H1 (cell line): Measurements from ENCODE around the gene KMT5B. TPM values are rescaled to one million over a fixed set of nuclear protein-coding genes. Genes with fewer than 3 reads are reported as not detected.

Experiments used
- CTCF ChIA-PET: fragments of 300-600 bp; sonication (Branson Sonifier 250); formaldehyde crosslinking; loops from one replicate; lab custom pipeline; 2021; ENCODE audit not compliant: partially characterized antibody; lab: Charles Lee
- POLR2A ChIA-PET: fragments of 300-600 bp; sonication (Branson Sonifier 250); formaldehyde crosslinking; loops from one replicate; lab custom pipeline; 2021; ENCODE audit warnings: inconsistent platforms; ENCODE audit not compliant: partially characterized antibody; lab: Charles Lee
- DNase-seq, 2 experiments: peaks; one replicate each; pipeline versions ENCODE4 v3.0.0 to v3.0.0-alpha.2; 2010 to 2022; ENCODE audit warnings: low spot score in 2 of 2, low read depth in 1 of 2, mixed read lengths in 1 of 2
- FAIRE-seq: peaks from 2 replicates; lab custom pipeline; 2011; peaks lifted over from hg19 to GRCh38; lab: Jason Lieb, UNC
- H2AFZ ChIP-seq: 2 replicates; pipeline ENCODE4 v1.8.1; 2012; ENCODE audit warnings: low read length, inconsistent platforms
- H2AK5ac ChIP-seq: 2 replicates; pipeline ENCODE4 v1.6.1; 2013; ENCODE audit warnings: low read depth, low read length
- H2BK120ac ChIP-seq: replicated peaks from 2 replicates; pipeline ENCODE3; 2013; ENCODE audit warnings: low read depth, low read length, inconsistent platforms
- H2BK12ac ChIP-seq: 2 replicates; pipeline ENCODE4 v1.6.1; 2013; ENCODE audit warnings: low read depth, low read length
- H2BK15ac ChIP-seq: 2 replicates; pipeline ENCODE4 v1.6.1; 2013; ENCODE audit warnings: low read length
- H2BK20ac ChIP-seq: 2 replicates; pipeline ENCODE4 v1.6.1; 2013; ENCODE audit warnings: low read length
- H2BK5ac ChIP-seq: 2 replicates; pipeline ENCODE4 v1.6.1; 2013; ENCODE audit warnings: low read depth, low read length
- H3K14ac ChIP-seq: 2 replicates; pipeline ENCODE4 v1.6.1; 2013; ENCODE audit warnings: inconsistent platforms; ENCODE audit not compliant: insufficient read length
- H3K18ac ChIP-seq: 2 replicates; pipeline ENCODE4 v1.6.1; 2013; ENCODE audit warnings: low read length; ENCODE audit errors: extremely low read depth
- H3K23ac ChIP-seq: 2 replicates; pipeline ENCODE4 v1.6.1; 2013; ENCODE audit warnings: inconsistent platforms; ENCODE audit not compliant: insufficient read length
- H3K23me2 ChIP-seq: 2 replicates; pipeline ENCODE4 v1.6.1; 2013; ENCODE audit warnings: low read depth, low read length
- H3K27ac ChIP-seq: 2 replicates; pipeline ENCODE4 v1.6.1; 2011; ENCODE audit warnings: low read depth, low read length, inconsistent platforms
- H3K27me3 ChIP-seq, 4 experiments: replicated peaks in 1 of 4; 1 replicate in 1 of 4; 2 replicates in 3 of 4; pipeline versions ENCODE4 v1.6.1 to v1.8.1; 2011 to 2013; ENCODE audit warnings: low read length in 3 of 4, mild to moderate bottlenecking in 3 of 4, inconsistent platforms in 2 of 4, mixed read lengths in 2 of 4, moderate library complexity in 1 of 4; ENCODE audit not compliant: control insufficient read depth in 3 of 4, insufficient read depth in 3 of 4; ENCODE audit errors: extremely low read depth in 1 of 4
- H3K36me3 ChIP-seq, 4 experiments: 2 replicates each; pipeline versions ENCODE4 v1.6.1 to v1.8.1; 2011 to 2013; ENCODE audit warnings: mild to moderate bottlenecking in 4 of 4, low read length in 3 of 4, moderate library complexity in 2 of 4, control low read depth in 1 of 4, inconsistent platforms in 1 of 4; ENCODE audit not compliant: insufficient read depth in 4 of 4, control insufficient read depth in 2 of 4
- H3K4ac ChIP-seq: replicated peaks from 2 replicates; pipeline ENCODE3; 2013; ENCODE audit warnings: low read length, low read depth, mixed read lengths, inconsistent platforms; ENCODE audit not compliant: insufficient read length
- H3K4me1 ChIP-seq, 4 experiments: replicated peaks in 1 of 4; 1 replicate in 1 of 4; 2 replicates in 3 of 4; pipeline versions ENCODE4 v1.6.1 to v1.8.1; 2011 to 2013; ENCODE audit warnings: low read length in 3 of 4, inconsistent platforms in 2 of 4, mixed read lengths in 1 of 4; ENCODE audit not compliant: insufficient read depth in 4 of 4, control insufficient read depth in 3 of 4
- H3K4me2 ChIP-seq, 2 experiments: 2 replicates each; pipeline versions ENCODE4 v1.6.1 to v1.8.1; 2011 to 2013; ENCODE audit warnings: low read depth in 2 of 2, low read length in 2 of 2, control low read depth in 1 of 2, inconsistent platforms in 1 of 2, mild to moderate bottlenecking in 1 of 2; ENCODE audit not compliant: insufficient read depth in 1 of 2
- H3K4me3 ChIP-seq, 4 experiments: fragments of 200-600, 300-600 bp in 1 of 4; sonication (generic), shearing (Covaris generic), sonication (Bioruptor Twin) in 1 of 4; 2 replicates each; pipeline versions ENCODE4 v1.5.1 to v1.8.1; 2011 to 2016; ENCODE audit warnings: low read length in 4 of 4, low read depth in 3 of 4, control low read depth in 2 of 4, inconsistent platforms in 2 of 4, mild to moderate bottlenecking in 2 of 4, mixed read lengths in 1 of 4, moderate library complexity in 1 of 4; ENCODE audit not compliant: insufficient read depth in 2 of 4; ENCODE audit errors: extremely low read depth in 1 of 4
- H3K56ac ChIP-seq: replicated peaks from 2 replicates; pipeline ENCODE3; 2013; ENCODE audit warnings: low read depth, mild to moderate bottlenecking, mixed read lengths, low read length, inconsistent platforms; ENCODE audit not compliant: insufficient read length
- H3K79me1 ChIP-seq: 2 replicates; pipeline ENCODE4 v1.6.1; 2013; ENCODE audit warnings: low read depth, low read length, control low read depth
- H3K79me2 ChIP-seq, 2 experiments: 2 replicates each; pipeline versions ENCODE4 v1.6.1 to v1.8.1; 2012 to 2013; ENCODE audit warnings: low read length in 2 of 2, mild to moderate bottlenecking in 2 of 2, inconsistent platforms in 1 of 2; ENCODE audit not compliant: insufficient read depth in 2 of 2, control insufficient read depth in 1 of 2
- H3K9ac ChIP-seq, 4 experiments: replicated peaks in 1 of 4; 1 replicate in 1 of 4; 2 replicates in 3 of 4; pipeline versions ENCODE4 v1.6.1 to v1.8.1; 2011 to 2013; ENCODE audit warnings: low read depth in 3 of 4, low read length in 3 of 4, control low read depth in 2 of 4, mild to moderate bottlenecking in 2 of 4, moderate library complexity in 2 of 4, inconsistent platforms in 1 of 4; ENCODE audit errors: extremely low read depth in 1 of 4
- H3K9me3 ChIP-seq, 2 experiments: 2 replicates each; pipeline versions ENCODE4 v1.6.1 to v1.8.1; 2012 to 2013; ENCODE audit warnings: mild to moderate bottlenecking in 2 of 2, moderate library complexity in 2 of 2, control low read depth in 1 of 2, inconsistent platforms in 1 of 2, low read depth in 1 of 2, low read length in 1 of 2, mixed read lengths in 1 of 2; ENCODE audit not compliant: insufficient read depth in 2 of 2
- H4K20me1 ChIP-seq, 2 experiments: replicated peaks in 1 of 2; 2 replicates each; pipeline versions ENCODE3 to v1.8.1; 2011 to 2013; ENCODE audit warnings: inconsistent platforms in 2 of 2, low read length in 2 of 2, mild to moderate bottlenecking in 1 of 2; ENCODE audit not compliant: insufficient read depth in 2 of 2, control insufficient read depth in 1 of 2
- H4K5ac ChIP-seq: 2 replicates; pipeline ENCODE4 v1.6.1; 2013; ENCODE audit warnings: low read length, low read depth, mixed read lengths, inconsistent platforms; ENCODE audit not compliant: insufficient read length
- H4K8ac ChIP-seq: 2 replicates; pipeline ENCODE4 v1.8.0; 2013; ENCODE audit warnings: mild to moderate bottlenecking, moderate library complexity, low read length, inconsistent platforms; ENCODE audit not compliant: insufficient read depth; ENCODE audit errors: extremely low read depth
- H4K91ac ChIP-seq: replicated peaks from 2 replicates; pipeline ENCODE3; 2013; ENCODE audit warnings: low read length, mixed read lengths, inconsistent platforms; ENCODE audit not compliant: insufficient read length
- NANOG ChIP-seq: IDR thresholded peaks from 2 replicates; pipeline ENCODE4 v1.6.1; 2011; ENCODE audit warnings: low read length, low read depth, mild to moderate bottlenecking, inconsistent platforms; ENCODE audit not compliant: insufficient read depth, poor library complexity, severe bottlenecking
- RFX5 ChIP-seq: IDR thresholded peaks from 2 replicates; pipeline ENCODE4 v1.6.1; 2011; ENCODE audit warnings: low read depth, low read length, improper control_type of control experiment, borderline replicate concordance
- WGBS, 2 experiments: shearing (Covaris generic) in 1 of 2; methylation state at CpG; one replicate each; pipeline versions ENCODE4 v1.1.6 to v1.1.7; 2013 to 2015; ENCODE audit warnings: low lambda C conversion rate in 2 of 2, mixed read lengths in 2 of 2, inconsistent platforms in 1 of 2, low coverage in 1 of 2, missing lambda C conversion rate in 1 of 2; ENCODE audit not compliant: insufficient replicate concordance in 2 of 2, insufficient coverage in 1 of 2, insufficient read length in 1 of 2; ENCODE audit errors: extremely low coverage in 1 of 2, missing lambda C conversion rate in 1 of 2; 5-methylcytosine and 5-hydroxymethylcytosine counted together
- polyA plus RNA-seq, 7 experiments: library from polyadenylated mRNA; depleted of rRNA in 3 of 7; stranded (reverse) in 5 of 7; unstranded in 2 of 7; fragments of >200 nt in 5 of 7; fragments of 200-250 nt in 2 of 7; gene quantifications; 1 replicate in 5 of 7; 2 replicates in 1 of 7; 4 replicates in 1 of 7; pipeline versions ENCODE4 v1.2.1 to v1.2.3, GENCODE V29; 2011 to 2013; ENCODE audit warnings: missing spikeins in 2 of 7, mixed read lengths in 2 of 7
- total RNA-seq: library from RNA; stranded (reverse); fragmentation: NEBNext Ultra II Directional; extraction: Animal tissue kit (Norgen Biotek cat#: 25700); gene quantifications from 2 replicates; pipeline ENCODE4 v1.2.1, GENCODE V29; 2021

The KMT5B gene
- total and polyA plus RNA-seq, 2 of the 8 experiments (the other 6 are each of a cell fraction or from before 2014, with no cell fraction given) = 11.0 to 40.8 TPM

DNA sequence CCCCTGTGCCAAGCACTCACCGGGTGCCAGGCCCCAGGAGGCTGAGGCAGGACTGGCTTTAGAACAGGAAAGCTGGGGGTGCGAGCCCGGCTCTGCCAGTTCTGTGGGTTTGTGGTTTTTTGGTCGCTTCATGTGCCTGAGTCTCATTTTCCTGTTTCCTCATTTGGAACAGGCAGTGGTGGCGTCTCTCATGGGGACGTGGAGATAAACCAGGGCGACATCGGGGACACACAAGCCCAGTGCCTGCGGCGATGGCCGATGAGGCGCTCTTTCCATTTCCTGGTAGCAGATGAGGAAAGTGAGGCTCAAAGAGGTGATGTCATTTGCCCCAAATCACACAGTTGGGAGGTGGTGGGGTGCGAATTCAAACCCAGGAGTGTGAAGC lies 71.1 kb downstream of the KMT5B start:
- no peak overlapping the region for H2BK15ac ChIP-seq
- H3K4me1 ChIP-seq = no peaks in the 10 kb centered on the region
- no peak overlapping the region for H3K56ac ChIP-seq
- H3K23me2 ChIP-seq = no peaks in the 10 kb centered on the region
- no peaks in the 10 kb centered on the region; the same call in 1 of the 2 replicates for H3K79me1 ChIP-seq
- H3K4ac ChIP-seq = no peak overlapping the region
- no peak overlapping the region for H2AK5ac ChIP-seq
- no peaks in the 10 kb centered on the region for H3K36me3 ChIP-seq
- no peak overlapping the region for H2BK20ac ChIP-seq
- FAIRE-seq = no peak
- ChIA-PET CTCF (no interaction called here), POLR2A (interaction anchor here (1.2 kb wide), 1 partner anchor 21 kb away, joined by 4 read pairs; no protein-coding TSS in a partner anchor)
- DNase-seq = no peak
- no peak for TF ChIP-seq RFX5
- TF ChIP-seq NANOG = no peak
- 92% methylated on average over 13 of the region's 13 CpGs; no CpG with 5 or more reads in 1 of the 2 experiments for WGBS, 2 experiments
- no peak overlapping the region for H4K8ac ChIP-seq
- H3K79me2 ChIP-seq = no peaks in the 10 kb centered on the region
- H2BK120ac ChIP-seq = no peak overlapping the region
- H3K23ac ChIP-seq = no peak overlapping the region
- H2BK5ac ChIP-seq = no peak overlapping the region
- H2AFZ ChIP-seq = no peak overlapping the region
- no peaks in the 10 kb centered on the region for H4K20me1 ChIP-seq
- H3K27ac ChIP-seq = no peak overlapping the region
- no peaks in the 10 kb centered on the region for H3K9me3 ChIP-seq
- H3K18ac ChIP-seq = no peak overlapping the region
- H4K5ac ChIP-seq = no peak overlapping the region
- no peak overlapping the region for H3K14ac ChIP-seq
- no peak overlapping the region for H3K4me2 ChIP-seq
- no peak overlapping the region for H4K91ac ChIP-seq
- H3K9ac ChIP-seq = no peak overlapping the region
- H3K27me3 ChIP-seq = no peaks in the 10 kb centered on the region
- H3K4me3 ChIP-seq = no peak overlapping the region
- H2BK12ac ChIP-seq = no peak overlapping the region
